Stimulated activated CD4-positive, alpha-beta T cell treated with anti-CD3 and anti-CD28 coated beads, Interleukin-2, amount 100 ng/mL, for 4 hours (primary cell): ENCODE results near the gene FAM107B.
"Not testable (repeated sequence)": the region's sequence is repeated elsewhere in the genome, so short reads cannot be mapped to it uniquely, and the experiment has no call there.

Experiments used
- DNase-seq: peaks from one replicate; pipeline ENCODE4 v3.0.0-alpha.2; 2020; ENCODE audit warnings: low read depth

The FAM107B gene

DNA sequence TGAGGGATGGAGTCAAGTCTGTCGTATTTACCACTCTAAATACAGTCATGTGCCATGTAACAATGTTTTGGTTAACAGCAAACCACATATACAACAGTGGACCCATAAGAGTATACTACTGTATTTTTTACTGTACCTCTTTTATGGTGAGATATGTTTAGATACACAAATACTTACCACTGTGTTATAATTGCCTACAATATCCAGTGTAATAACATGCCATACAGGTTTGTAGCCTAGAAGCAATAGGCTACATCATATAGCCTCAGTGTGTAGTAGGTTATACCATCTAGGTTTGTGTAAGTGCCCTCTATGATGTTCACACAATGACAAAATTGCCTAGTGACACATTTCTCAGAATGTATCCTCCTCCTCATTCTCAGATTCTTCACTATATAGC lies 110.4 kb downstream of the FAM107B start:
- DNase-seq: no peak

- DNase-seq: no peak
Observed at GRCh38 chr10:14661818-14662217, 112.9 kb downstream of the FAM107B start.

- no peak for DNase-seq
Observed at GRCh38 chr10:14660831-14661230, 113.9 kb downstream of the FAM107B start.

DNA sequence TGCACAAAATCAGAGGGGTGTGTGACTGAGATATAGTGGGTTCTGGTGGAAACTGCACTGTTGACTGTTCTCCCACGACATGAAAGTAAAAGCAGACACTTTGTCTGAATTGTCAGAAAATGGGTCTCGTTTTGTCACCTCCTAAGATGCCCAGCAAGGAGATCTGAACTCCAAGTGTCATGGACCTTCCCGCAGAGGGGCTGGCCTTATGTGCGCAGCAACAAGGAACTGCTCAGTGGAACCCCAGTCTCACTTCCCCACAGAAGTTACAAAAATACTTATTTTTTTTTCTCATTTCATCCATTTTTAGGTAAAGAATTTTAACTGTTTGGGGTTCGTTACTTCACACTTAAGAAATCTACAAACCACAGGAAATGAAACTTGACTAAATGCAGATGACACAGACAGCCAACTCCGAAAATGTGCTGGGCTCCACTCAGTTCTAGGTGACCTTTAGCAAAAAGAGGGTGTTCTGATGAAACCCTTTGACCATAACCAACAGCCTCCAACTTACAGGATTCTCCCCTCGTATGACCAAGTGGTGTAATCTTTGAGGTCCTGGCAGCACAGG lies 115.0 kb downstream of the FAM107B start:
- DNase-seq: no peak

DNA sequence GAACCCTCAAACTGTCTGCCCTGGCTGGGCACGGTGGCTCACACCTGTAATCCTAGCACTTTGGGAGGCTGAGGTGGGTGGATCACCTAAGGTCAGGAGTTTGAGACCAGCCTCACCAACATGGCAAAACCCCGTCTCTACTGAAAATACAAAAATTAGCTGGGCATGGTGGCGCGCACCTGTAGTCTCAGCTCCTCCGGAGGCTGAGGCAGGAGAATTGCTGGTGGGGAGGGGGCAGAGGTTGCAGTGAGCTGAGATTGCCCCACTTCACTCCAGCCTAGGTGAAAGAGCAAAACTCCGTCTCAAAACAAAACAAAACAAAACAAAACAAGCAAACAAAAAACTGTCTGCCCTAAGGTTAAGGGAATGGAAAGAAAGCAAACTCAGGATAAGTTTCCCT lies 115.6 kb downstream of the FAM107B start:
- DNase-seq: not testable (repeated sequence)

- DNase-seq: no peak
Observed at GRCh38 chr10:14658331-14659127, 116.2 kb downstream of the FAM107B start.

DNA sequence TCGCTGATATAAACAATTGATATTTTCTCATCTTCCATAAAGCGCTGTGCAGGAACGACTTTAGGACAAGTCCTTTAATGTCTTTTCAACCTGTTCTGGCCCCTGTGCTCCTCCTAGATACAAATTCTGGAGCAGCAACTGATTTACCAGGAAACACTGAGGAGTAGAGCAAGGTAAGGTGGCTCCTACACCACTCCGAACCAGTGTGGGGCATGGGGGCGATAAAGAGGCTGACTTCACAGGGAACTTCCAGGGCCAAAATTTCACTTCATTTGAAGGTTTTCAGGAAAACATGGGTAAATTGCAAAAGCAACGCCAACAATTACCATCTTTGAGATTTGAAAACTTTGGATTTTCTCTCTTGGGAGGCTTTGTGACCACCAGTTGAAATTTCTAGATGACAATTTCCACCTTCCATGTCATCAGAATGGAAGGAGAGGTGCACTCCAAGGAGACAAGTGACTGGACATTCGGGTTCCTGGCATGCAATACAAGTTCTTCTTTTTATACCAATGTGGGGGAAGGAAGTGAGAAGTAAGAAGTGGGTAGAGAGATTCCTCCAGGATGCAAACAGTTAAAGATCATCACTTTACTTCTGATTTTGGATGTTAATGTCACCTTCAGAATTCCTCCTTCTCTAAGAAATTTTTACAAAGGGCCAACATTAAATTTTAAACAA lies 118.5 kb downstream of the FAM107B start:
- DNase-seq: no peak

DNA sequence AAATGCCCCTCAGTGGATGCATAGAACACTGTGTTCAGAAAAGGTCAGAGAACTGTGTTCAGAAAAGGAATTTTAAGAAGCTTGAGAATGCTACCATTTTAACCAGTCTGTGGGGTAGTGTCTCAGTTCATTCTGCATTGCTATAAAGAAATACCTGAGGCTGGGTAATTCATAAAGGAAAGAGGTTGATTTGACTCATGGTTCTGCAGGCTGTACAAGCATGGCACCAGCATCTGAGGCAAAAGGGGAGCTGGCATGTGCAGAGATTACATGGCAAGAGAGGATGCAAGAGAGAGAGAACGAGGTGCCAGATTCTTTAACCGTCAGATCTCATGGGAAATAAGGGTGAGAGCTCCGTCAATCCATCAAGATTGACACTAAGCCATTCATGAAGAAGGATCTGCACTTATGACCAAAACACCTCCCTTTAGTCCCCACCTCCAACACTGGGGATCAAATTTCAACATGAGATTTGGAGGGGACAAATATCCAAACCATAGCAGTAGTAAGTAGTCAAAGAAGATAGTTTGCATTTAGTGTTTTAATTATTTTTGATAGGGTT lies 119.8 kb downstream of the FAM107B start:
- DNase-seq: no peak

DNA sequence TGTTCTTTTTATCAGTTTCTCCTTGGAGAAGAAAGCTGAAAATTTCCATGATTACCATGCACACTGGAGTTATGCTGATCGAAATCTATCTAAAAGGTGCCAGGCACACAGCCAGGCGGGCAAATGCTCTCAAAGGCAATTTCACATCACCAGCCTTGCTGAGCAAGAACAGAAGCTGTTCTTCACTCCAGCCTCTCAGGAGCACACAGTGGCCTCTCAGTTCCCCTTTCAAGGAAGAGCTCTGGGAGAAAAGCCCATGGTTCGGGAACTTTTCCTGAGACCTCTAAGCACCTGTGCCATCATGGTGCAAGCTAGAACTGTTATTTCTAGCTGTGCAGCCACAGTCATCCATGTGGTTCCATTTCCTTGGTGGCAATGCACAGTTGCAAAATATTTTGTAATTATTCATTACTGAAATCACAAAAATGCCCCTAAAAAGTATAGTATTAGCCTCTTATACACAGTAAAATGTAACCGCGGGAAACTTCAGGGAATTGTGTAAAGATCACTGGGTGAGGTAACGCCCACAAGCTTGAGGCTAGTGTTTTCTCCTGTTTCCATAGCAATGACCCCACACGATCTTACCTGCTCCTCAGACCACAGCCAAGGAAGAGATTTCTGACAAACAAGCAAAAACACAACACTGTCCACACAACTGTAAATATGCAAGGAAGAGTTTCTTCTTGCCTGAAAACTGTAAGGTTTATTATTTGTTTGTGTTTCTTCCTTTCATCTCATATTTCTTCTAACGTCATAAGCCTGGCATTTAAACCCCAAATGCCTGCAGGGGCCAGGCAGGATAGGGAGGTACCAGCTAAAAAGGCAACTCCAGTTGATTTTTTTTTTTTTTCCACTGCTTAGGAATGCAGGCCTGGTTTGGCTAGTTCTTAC lies 121.2 kb downstream of the FAM107B start:
- DNase-seq: no peak

- DNase-seq: no peak
Observed at GRCh38 chr10:14652816-14653215, 121.9 kb downstream of the FAM107B start.

GRCh38 chr10:14652067-14652466 lies 122.6 kb downstream of the FAM107B start:
- DNase-seq: no peak

- DNase-seq: no peak
Observed at GRCh38 chr10:14649739-14650138, 125.0 kb downstream of the FAM107B start.

DNA sequence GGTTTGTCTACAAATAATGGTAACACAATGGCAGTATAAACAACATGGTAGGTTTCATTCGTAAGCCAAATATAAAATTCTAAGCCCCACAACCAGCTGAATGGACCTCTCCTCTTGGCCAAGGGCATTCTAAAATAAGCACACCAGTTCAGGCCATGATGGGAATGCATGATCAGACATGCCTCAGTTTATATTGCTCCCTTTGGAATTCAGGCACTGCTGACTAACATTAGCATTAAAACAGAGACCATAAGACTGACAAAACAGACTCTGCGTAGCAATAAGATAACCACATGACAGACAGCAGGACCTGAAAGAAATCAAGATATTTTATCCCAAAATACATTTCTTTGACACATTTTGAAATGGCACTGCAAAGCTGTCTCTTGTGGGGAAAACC lies 125.8 kb downstream of the FAM107B start:
- no peak for DNase-seq

DNA sequence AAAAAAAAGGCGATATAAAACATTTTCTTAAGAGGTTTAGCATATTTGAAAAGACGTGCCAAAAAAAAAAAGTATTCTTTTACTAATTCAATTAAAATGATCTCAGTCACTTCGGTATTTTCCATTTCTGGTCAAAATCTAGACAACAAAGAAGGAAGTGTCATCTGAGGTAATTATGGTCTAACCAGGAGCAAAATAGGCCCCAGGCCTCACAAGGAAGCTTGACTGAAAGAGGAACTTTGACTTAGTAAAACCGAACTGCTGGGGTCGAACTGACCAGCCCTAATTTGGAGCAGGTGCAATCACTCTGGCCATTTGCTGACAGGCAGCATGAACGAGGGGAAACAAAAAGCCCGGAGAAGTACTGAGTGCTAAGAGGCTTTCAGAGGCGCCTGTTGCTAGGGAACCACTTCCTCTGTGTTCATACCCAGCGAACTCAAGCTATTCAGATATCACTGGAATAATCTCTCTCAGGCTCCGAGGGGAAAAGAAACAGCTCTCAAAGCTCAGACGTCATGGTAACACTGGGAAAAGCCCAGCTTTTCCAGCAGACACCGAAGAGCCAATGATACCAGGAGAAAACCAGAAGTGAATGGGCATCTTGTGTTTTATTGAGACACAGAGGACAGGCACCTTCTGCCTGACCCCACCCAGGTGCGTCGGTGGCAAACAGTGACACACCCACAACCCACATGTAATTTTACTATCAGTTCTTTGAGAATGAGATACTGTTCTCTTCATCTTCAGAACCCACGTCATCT lies 126.5 kb downstream of the FAM107B start:
- DNase-seq: peak; percentile 62

GRCh38 chr10:14645239-14645960 lies 129.3 kb downstream of the FAM107B start:
- DNase-seq: no peak

DNA sequence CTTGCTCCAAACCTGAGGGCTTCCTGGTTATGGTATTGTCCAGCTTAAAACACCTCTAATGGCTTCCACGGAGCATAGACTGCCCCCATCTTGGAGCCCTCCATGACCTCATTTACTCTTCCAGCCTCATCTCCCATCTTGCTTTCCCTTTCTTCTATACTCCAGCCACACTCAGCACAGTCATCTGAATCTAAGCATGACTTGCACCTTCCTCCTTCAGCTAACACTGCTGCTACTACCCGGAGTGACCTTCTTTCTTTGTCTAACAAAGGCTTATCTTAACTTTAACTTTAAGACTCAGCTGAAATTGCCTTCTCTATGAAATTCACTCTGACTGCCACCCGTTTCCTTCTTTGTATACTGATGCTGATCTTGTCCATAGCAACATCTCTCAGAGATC lies 135.1 kb downstream of the FAM107B start:
- DNase-seq: no peak

GRCh38 chr10:14635043-14635710 lies 139.5 kb downstream of the FAM107B start:
- DNase-seq: no peak

DNA sequence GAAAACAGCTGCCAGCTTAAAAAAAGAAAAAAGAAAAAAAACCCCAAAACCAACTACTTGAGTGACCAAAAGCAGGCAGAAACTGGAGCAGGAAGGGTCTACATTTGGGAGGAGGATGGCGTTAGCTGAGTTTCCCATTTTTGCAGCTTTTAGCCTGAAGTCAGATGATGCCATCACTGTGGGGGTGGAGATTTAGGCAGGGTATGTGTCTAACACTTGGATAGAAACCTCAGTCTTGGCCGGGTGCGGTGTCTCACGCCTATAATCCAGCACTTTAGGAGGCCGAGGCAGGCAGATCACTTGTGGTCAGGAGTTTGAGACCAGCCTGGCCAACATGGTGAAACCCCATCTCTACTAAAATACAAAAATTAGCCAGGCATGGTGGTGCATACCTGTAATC lies 140.1 kb downstream of the FAM107B start:
- not testable (repeated sequence) for DNase-seq

DNA sequence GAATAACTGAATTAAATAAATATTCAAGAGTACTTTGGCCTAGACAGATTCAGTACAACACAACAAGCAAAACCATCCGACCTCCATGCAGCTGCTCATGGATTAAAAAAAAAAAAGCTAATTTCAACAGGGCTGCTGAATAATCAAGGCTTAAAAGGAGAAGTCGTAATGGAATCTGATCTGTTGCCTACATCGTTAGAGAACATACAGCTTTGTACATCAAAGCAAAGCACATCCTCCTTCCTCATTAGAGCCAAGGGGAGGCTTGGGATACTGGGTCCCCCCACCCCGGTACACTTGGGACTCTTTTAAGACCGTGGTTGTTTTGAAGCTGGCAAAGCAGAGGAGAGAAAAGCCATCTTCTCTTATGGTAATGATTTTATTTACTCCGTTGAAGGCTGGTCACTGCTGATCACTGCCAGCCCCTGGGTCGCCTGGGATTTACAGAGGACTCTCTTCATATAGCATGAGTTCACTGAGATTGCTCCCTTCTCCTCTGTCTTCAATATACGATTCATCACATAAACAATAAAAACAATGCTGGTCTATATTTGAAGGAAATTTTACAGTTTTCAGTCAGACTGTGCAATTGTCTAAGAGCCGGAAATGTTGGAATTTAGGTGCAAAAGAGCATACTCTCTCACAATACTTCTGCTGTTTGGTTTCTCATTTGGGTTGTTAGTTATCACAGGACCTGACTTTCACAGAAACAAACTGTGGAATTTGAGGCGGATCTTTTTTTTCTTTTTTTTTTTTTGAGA lies 148.8 kb downstream of the FAM107B start:
- no peak for DNase-seq
